DMS53 treated with DMSO at 0.1 percent for 48 hours (cell line): Measurements from ENCODE around the gene MTR.

ENCODE experiments used
- DNase-seq: peaks from one replicate; lab custom pipeline; 2025; ENCODE audit not compliant: unreplicated experiment; lab: John Stamatoyannopoulos, UW

MTR gene

GRCh38 chr1:236862219-236862591, 67.1 kb downstream of the MTR start:
- DNase-seq: no peak

DNA sequence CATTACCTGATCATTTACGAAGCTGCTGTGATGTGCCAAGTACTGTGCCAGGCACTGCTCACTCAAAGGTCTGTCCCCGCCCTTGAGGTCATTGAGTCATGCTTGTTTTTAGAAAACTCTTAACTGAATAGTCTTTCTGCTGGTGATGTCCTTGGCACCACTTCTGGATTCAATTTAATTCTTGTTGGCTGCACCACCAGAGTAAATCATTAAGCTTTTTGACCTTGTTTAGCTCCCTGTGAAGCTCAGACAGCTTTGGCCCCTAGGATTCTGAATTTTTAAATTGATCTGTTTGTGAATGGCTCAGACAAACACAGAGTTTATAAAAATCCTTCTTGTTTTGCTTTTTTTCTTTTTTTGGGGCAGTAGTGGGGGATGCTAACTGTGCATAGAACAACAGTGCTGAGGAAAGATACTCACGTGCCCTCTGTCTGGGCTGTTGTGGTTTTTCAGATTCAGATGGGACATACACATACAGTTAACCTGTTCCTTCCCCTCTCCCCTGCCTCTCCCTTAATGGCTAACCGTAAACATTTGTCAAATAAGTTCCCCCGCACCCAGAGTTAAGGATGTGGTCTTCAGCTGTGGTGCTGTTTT, 67.6 kb downstream of the MTR start:
- no peak for DNase-seq

- DNase-seq: no peak
Measured at GRCh38 chr1:236864211-236864610, 69.1 kb downstream of the MTR start.

GRCh38 chr1:236864996-236865817, 70.1 kb downstream of the MTR start:
- no peak for DNase-seq

DNA sequence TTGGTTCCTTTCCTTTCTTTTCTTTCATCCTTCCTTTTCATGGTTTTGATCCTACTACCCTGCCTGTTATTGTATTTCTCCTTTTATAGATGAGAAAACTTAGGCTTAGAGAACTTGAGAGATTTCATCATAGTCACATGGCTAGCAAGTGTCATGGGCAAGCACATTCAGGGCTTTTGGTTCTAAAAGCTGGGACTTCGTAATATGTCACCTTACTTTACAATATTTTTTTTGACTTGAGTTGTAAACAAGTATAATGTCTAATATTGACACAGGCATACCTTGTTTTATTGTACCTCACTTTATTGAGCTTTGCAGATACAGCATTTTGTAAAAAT, 70.7 kb downstream of the MTR start:
- no peak for DNase-seq

- peak; percentile 30 for DNase-seq
Measured at GRCh38 chr1:236868625-236869467, 73.8 kb downstream of the MTR start.

- no peak for DNase-seq
Measured at GRCh38 chr1:236869911-236870310, 74.8 kb downstream of the MTR start.

DNA sequence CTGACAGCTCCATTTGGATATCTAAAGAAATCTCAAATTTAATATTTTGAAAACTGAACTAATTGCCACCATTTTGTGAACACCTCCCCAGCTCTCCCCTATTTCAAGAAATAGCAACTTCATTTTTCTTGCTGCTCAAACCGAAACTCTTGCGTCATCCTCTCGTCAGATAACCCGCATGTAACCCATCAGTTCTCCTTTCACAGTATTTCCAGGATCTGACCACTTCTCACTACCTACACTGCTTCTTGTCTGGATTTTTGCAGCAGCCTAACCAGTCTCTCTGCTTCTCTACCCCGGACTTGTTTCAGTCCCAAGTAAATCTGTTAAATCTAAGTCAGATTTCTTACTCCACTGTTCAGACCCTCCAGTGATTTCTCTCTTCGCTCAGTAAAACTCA, 75.6 kb downstream of the MTR start:
- DNase-seq: no peak

DNA sequence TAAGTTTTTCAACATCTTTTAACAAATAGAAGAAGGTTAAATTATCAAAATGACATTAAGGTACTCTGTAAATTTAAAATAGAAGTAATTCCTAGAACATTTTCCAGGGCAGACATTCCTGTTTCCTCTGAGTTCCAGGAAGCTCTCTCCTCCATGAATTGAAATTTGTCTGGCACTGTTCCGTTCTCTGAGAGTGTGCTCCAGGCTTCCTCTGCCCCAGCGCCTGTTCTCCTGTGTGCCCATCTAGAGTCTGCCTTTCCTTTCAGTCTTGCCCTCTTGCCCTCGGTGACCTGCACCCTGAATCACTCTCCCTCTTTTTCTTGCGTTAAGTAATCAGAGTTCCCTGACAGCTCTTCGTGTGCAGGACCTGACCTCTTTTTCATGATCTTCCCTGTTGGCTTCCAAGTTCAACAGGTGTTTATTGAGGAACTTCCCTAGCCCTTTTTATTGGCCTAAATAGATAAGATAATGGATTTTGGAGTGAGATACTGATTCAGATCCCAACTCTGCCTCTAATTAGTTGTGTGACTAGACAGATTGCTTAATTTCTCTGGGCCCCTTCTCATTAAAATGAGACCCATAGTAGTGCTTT, 77.1 kb downstream of the MTR start:
- DNase-seq: no peak

- no peak for DNase-seq
Measured at GRCh38 chr1:236875975-236876374, 80.9 kb downstream of the MTR start.

GRCh38 chr1:236877661-236878060, 82.6 kb downstream of the MTR start:
- DNase-seq: no peak

DNA sequence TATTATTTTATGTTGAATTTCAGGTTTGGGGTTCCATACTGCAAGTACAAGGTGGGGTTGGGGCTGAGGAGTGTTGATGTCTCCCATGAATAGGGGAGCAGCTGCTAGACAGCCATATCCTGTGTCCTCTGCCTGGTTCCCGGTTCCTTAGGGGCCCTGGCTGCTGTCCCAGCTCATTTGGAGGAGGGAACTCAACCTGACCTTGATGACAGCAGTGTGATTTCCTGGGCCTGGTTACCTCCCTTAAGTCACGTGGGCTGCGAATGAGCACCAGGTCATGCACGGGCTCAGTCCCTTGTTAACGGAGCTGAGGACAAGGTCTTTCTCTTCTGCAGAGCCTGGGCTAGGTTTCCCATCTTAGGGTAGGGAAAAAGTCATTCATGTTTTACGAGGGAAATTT, 85.1 kb downstream of the MTR start:
- DNase-seq: no peak

DNA sequence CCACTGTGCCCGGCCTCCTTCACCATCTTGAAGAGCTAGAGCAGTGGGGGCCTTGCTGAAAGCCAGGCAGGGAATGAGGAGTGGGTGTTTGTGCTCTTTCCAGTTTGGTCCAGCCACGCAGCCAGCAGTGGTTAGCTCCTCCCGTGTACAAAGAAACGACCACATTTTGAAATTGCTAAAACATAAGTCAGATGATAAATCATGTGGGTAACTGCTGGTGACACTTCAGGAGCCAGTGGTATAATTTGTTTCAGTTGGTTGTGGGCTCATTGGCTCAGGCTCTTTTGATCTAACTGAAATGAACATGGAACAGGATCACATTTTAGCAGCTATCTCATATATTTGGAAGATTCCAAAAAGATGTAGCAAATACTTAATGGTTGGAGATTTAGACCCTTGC, 87.6 kb downstream of the MTR start:
- no peak for DNase-seq

DNA sequence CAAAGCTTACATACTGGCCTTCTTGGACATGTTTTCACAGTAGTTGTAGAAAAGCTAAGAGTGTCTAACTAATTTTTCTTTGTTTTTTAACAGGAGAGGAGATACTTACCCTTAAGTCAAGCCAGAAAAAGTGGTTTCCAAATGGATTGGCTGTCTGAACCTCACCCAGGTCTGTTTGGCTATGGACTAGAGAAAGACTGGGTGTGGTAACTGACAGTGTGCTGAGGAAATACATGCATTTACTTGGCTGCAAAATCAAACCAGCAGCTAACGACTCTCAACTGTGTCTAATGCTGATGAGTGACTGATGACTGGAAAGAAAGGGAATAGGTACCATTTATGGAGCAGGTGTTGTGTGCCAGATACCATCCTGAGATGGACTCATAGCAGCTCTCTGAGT, 91.1 kb downstream of the MTR start:
- DNase-seq: no peak

- DNase-seq: no peak
Measured at GRCh38 chr1:236887081-236887480, 92.0 kb downstream of the MTR start.

DNA sequence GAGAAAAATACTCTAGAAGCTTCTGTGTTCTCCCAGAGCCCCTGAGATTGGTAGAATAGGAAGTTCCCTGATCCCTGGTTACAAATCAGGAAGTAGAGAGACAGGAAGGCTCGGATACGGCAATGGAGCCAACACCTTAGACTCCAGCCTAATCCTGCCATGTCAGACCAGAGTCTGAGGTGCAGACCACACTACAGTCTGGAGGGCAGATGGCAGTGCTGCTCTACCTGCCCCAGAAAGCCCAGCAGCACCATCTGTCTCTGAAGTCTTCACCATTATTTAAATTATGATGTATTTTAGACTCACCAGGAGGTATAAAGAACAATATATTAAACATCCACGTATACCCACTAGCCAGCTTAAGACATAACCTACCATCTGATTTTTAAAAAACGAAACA, 93.0 kb downstream of the MTR start:
- DNase-seq: no peak

GRCh38 chr1:236888903-236889302, 93.8 kb downstream of the MTR start:
- no peak for DNase-seq

- DNase-seq: no peak
Measured at GRCh38 chr1:236890152-236891056, 95.3 kb downstream of the MTR start.

DNA sequence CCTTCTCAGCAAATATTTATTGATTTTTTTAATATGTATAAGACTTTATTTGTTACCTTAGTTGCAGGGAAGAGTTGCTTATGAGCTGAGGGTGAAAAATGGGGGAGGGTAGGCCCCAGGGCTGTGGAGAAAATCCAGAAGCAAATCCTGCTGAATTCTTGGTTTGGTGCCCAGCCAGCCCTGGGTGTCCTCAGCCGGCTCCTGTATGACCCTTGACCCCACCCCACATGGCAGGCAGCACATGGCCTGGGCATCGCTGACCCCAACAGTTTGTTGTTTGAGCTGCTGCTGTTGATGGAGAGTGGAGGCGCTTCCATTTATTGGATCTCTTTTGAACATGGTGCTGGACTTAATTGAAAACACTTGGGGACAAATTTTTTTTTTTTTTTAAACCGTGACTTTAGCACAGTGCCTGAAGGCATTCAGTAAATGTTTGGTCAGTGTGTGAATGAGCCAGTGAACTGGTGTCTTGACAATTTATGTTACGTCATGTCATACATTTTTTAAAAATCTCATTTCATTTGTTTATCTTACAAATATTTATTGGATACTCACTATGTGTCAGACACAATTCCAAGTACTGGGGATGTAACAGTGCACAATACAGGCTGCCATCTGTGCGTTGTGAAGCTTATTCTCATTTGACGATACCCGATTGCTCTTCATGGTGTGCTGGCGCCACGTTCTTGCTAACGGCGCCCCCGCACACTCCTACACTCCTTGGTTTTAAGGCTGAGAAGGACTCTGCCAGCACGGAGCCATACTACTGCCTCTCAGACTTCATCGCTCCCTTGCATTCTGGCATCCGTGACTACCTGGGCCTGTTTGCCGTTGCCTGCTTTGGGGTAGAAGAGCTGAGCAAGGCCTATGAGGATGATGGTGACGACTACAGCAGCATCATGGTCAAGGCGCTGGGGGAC, 98.8 kb downstream of the MTR start:
- DNase-seq: no peak
